HS-5 (cell line): ENCODE measurements around the gene KCNAB1.
A peak's percentile ranks its signal among the peaks of the same experiment; 100 is the strongest.

Experiments used
- DNase-seq: peaks from one replicate; pipeline ENCODE4 v3.0.0-alpha.2; 2012; ENCODE audit warnings: low read depth

The KCNAB1 gene

GRCh38 chr3:156140001-156140595 lies 19.7 kb downstream of the KCNAB1 start:
- DNase-seq = no peak

- no peak for DNase-seq
Observed at GRCh38 chr3:156142702-156143101, 22.3 kb downstream of the KCNAB1 start.

GRCh38 chr3:156143136-156143535 lies 22.8 kb downstream of the KCNAB1 start:
- DNase-seq = no peak

GRCh38 chr3:156144060-156144459 lies 23.7 kb downstream of the KCNAB1 start:
- no peak for DNase-seq

DNA sequence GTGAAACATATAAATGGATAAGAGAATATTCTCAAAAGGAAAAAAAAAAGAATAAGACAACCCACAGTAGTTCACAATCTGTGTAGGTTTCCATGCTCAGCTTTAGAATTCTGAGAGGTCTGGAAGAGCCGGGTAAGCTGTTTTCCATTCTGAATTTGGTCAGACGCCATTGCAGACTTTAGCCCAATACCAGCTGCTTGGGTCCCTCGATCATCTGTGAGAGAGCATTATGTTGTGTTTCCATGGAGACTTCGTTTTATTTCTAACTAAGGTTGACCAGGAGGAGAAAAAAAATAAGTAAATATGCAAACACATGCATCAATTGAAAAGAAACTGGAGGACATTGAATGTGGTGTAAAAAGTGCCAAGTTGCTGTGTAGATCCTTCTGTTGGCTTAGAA lies 25.5 kb downstream of the KCNAB1 start:
- DNase-seq = no peak

DNA sequence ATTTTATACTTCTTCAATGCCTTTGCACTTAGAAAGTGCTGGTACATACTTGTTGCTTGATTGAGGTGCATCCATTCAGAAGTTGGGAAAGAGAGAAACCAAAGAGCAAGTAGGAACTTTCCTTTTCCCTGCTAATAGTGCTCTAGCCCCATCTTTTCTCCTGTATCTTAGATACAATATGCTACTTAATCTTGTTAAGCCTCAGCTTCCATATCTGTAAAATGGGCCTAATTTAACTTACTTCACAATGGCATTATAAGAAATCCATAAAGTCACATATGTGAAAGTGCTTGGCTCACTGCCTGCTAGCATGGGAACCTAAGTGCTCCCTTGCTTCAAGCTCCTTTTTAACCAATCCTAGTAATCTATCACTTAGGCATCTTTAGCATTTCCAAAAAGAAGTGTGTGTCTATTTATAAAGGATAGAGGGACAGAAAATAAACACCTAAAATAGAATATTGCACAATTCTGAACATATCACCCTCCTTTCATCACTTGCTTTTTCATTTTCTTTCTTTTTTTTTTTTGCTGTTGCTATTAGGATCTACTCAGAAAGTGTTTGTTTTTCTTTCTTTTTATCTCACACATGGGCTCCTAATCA lies 28.1 kb downstream of the KCNAB1 start:
- DNase-seq = no peak

- no peak for DNase-seq
Observed at GRCh38 chr3:156148946-156149381, 28.6 kb downstream of the KCNAB1 start.

DNA sequence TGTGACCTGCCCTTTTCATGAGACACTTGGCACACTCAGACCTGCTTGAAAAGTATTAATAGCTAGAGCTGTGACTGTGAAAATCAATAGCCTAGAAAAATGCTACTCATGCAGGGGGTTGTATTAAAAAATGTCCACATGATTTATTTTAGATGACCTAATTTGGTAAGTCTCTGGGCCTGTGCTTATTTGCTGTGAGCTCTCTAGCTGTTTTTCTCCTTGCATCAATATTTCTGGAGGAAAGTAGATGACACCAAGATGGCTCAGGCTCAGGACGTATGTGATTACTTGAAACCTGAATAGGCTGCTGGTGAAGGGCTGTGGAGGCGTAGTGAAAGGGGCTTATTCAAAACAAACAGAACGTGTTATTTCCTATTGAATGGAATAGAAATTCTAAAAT lies 29.5 kb downstream of the KCNAB1 start:
- no peak for DNase-seq

- DNase-seq = peak; percentile 32
Observed at GRCh38 chr3:156150434-156151066, 30.2 kb downstream of the KCNAB1 start.

- peak; percentile 23 for DNase-seq
Observed at GRCh38 chr3:156151824-156152428, 31.5 kb downstream of the KCNAB1 start.

GRCh38 chr3:156158656-156159295 lies 38.4 kb downstream of the KCNAB1 start:
- DNase-seq = no peak

DNA sequence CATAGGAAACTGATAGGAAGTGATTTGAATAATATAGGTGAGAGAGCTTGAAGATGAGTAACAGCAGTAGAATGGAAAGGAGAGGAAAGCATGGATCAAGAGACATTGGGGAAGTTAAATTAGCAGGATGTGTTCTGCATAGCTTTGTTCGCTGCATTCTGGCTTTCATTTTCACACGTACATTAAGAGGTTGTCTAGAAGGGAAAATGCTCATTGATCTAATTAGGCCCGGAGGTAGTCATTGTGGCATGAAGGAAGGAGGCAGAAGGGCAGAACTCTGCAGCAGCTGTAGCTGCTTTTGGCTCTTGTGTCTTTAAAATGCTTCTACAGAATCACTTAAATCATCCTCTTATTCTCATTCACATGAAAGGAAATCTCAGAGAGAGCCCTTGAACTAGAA lies 40.3 kb downstream of the KCNAB1 start:
- no peak for DNase-seq

- DNase-seq = no peak
Observed at GRCh38 chr3:156161172-156161571, 40.8 kb downstream of the KCNAB1 start.

GRCh38 chr3:156163848-156164247 lies 43.5 kb downstream of the KCNAB1 start:
- DNase-seq = no peak

- DNase-seq = no peak
Observed at GRCh38 chr3:156166808-156167207, 46.4 kb downstream of the KCNAB1 start.

DNA sequence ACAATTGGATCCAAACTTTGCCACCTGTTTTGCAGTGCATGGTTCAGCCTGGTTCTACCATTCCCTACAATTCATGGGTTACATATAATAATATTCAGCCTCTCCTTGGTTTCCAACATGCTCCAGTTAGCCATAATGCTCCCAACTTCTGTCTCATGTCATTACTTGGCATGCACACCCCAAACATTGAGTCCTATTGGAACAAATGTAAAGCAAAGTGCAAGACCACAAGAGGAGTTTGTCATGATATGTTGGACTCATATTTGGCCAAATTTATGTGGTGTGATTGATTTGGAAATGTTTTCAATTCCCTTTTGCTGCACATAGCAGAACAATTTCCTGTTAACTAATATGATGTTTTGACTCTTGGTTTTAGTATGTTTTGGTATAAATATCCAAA lies 50.2 kb downstream of the KCNAB1 start:
- no peak for DNase-seq

DNA sequence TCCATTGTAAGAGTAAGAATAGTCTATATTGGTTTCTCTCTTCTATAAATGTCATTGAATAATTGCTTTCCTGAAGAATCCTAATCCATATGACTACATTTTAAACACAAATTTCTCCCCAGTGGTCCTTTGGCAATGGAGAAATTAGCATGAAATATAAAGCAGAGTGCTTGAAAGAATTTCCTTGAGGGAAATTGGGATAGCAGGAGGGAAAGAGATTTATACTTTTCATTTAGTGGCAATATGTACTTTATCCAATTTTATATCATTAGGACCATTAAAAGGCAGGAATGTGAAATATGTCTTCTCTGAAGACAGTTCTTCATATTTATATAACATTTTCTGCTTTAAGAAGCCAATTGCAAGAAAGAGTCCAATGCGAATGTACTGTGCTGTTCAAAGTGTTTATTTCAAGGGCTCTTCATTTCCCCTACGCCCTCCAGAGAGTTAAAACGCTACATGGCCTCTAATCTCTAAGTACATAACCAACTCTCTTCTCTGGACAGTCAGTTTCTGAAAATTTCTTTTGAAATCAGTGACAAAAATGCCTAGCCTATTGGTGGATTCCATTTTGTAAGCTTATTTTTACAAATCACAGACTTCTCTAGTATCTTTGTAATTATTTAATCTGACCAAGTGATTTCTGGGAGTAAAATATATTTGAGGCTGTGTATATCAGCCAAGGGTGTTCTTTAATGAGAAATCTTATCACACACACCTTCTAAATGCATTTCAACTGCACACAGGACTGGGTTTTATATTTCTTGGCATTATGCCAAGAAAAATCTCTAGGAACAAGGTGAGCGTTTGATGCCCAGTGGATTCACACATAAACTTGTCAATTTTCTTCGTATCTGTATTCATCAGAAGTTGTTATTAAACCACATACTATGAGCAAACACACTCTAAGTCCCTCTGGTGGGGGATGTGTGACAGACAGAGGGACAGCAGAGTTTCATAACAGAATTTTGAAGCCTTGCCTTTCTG lies 51.2 kb downstream of the KCNAB1 start:
- DNase-seq = no peak

- DNase-seq = no peak
Observed at GRCh38 chr3:156172536-156172935, 52.2 kb downstream of the KCNAB1 start.

DNA sequence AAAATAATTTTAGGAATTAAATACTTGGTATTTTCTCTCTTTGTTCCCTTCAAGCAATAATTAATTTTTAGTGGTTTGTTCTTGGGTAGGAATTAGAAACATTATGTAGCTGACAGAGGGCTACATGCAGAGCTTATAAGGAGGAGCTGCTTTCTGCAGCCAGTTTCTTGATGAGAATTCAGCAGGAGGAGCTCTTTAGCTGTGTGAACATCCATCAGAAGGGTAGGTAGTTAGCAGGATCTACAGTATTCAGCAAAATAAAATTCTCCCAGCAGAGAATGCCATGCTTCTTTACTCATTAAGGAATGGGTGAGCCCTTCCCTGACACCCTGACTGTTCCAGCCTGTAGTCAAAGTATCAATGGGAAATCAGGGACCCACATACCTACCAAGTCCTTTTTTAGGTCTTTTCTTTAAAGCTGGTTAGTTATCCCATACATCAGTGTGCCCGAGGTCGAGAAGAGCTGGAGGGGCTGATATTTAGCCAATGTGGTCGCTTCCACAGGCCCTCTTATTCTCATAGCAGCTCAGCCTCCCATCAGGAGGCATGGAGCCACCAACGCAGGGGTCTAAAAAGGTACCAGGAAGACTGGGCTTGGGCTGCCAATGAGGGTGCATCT lies 54.0 kb downstream of the KCNAB1 start:
- peak; percentile 20 for DNase-seq

DNA sequence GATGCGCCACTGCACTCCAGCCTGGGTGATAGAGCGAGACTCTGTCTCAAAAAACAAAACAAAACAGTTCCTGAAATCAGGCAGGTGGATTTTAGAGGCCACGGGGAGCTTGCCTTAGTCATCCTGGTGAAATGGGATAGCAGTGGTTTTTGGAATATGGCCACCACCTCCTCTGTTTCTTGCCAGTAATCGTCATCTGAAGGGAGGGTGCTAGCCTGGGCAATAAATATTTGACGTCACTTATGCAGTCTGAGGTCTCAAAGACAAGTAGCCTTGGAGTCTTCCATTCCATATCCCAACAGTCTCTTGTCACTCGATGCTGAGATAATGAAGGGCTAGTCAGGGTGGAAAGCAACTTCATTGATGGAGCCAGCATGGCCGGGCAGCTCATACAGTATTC lies 55.2 kb downstream of the KCNAB1 start:
- DNase-seq = no peak

GRCh38 chr3:156176048-156176447 lies 55.7 kb downstream of the KCNAB1 start:
- no peak for DNase-seq
